Occipital lobe (tissue), 2 donors: ENCODE results near the gene TMEM52. TPM values are rescaled to one million over a fixed set of nuclear protein-coding genes. Genes with fewer than 3 reads are reported as not detected.
A peak's percentile ranks its signal among the peaks of the same experiment; 100 is the strongest.
"Not testable (repeated sequence)": the region's sequence is repeated elsewhere in the genome, so short reads cannot be mapped to it uniquely, and the experiment has no call there.

Experiments used
- DNase-seq: peaks from one replicate; lab custom pipeline; 2025; lab: John Stamatoyannopoulos, UW
- total RNA-seq: library from RNA; depleted of rRNA; stranded (reverse); fragments of >200 nt; gene quantifications from one replicate; pipeline ENCODE4 v1.2.3, GENCODE V29; 2014

The TMEM52 gene
- total RNA-seq, 1 donor from 2014 or later: 1.1 TPM

DNA sequence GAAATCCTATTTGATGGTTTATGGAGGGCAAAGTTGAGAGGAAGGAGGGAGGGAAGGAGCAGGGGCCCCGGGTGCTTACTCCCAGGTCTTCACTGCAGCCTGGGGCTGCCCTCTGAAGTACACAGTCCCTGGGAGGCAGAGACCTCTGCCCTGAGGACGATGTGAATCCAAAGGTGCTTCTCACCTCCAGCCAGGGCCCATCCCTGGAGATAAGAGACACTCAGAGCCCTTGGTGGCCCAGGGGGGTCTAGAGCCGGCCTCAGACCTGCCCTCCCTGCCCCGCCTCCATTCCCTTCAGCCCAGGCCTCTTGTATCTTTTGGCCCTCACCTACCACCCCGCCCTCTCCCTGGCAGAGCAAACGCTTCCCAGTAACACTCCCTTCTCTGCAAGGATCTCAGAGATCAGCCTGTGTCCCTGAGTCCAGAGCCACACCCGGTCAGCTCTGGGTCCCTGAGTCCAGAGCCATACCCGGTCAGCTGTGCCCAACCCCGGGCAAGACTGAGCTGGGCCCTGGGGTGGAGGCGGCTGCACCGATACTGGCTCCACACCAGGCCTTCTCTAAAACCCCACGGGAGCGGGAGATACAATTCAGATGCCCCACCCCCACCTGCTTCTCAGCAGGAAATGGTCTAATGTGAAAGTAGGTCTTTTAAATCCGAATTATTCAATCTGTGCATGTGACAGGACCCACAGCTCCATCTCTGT, 24.6 kb downstream of the TMEM52 start:
- DNase-seq: no peak

- DNase-seq: no peak
These were observed 25.1 kb downstream of the TMEM52 start for GRCh38 chr1:1893997-1894353.

DNA sequence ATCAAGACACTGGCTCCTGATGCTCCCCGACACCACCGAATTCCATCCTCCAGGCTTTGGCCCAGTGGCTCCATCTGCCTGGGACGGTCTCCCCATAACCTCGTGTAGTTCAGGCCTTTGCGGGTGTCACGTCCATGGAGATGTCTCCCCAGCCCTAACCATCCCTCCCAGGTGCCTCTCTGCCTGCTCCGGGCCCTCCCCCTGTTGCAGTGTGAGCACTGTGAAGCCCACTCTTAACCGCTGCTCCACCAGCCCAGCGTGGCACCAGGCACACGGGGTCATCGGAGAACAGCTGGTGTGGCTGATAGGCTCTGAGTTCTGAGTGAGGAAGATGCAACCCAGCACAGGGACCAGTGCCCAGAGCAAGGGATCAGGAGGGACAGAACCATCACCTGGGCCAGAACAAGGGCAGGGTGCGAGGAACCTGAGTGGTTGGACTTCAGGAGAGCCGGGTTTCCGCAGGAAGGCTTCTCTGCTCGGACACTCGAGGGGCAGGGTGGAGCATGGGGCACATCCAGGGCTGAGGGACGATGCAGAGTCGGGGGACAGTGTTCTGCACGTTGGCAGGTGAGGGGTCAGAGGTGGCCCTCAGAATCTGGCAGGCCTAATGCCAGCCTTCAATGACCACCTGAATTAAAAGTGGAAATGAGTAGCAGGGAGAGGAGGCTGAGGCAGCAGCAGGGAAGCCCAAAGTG, 25.6 kb downstream of the TMEM52 start:
- no peak for DNase-seq

DNA sequence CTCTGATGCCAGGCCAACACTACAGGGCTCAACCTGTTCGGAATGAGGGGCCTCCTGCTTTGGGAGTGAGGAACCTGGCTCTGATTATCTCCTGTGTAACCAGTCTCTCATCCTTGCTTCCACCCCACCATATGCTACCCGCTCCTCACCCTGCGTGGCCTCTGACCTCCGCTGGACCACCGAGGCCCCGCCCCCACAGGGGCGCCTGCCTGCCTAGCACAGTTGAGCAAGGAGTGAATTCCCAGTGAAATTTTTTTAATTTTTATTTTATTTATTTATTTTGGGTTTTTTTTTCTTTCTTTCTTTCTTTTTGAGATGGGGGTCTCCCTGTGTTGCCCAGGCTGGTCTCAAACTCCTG, 26.3 kb downstream of the TMEM52 start:
- DNase-seq: no peak

DNA sequence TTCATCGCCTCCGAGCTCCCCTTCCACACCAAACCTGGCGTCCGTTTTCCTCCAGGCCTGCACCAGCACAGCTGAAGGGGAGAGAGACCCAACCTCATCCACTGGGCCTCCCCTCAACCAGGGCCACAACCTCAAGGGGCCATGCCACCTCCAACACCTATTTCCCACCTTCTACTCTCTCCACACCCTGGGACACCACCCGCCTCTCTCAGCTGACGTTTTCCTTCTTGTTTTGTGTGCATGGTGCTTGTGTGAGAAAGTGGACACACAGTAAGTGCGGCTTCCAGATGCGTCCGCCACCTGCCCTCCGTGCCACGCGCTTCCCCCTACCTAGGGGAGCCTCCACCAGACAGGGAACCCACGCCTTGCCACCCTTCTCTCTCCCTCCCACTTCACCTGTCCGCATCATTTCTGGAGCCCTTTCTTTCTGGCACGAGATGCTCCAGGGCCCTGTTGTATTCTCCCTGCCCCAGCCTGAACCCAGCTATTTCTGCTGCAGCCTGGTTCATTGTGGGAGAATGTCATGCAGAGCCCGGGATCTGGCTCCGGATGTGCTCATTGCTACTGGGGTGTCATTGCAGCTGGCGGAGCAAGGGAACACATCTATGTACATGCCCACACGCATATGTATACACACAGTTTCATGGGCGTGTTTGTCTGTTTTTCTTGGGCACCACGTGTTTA, 26.9 kb downstream of the TMEM52 start:
- DNase-seq: no peak

GRCh38 chr1:1891349-1892078, 27.6 kb downstream of the TMEM52 start:
- DNase-seq: peak; percentile 83

GRCh38 chr1:1890506-1891348, 28.4 kb downstream of the TMEM52 start, which contains the start of gene GNB1:
GNB1 (minus strand) TSS chr1:1891087; CDS start chr1:1825453, 65,634 bp downstream.
- peak; percentile 83 for DNase-seq

DNA sequence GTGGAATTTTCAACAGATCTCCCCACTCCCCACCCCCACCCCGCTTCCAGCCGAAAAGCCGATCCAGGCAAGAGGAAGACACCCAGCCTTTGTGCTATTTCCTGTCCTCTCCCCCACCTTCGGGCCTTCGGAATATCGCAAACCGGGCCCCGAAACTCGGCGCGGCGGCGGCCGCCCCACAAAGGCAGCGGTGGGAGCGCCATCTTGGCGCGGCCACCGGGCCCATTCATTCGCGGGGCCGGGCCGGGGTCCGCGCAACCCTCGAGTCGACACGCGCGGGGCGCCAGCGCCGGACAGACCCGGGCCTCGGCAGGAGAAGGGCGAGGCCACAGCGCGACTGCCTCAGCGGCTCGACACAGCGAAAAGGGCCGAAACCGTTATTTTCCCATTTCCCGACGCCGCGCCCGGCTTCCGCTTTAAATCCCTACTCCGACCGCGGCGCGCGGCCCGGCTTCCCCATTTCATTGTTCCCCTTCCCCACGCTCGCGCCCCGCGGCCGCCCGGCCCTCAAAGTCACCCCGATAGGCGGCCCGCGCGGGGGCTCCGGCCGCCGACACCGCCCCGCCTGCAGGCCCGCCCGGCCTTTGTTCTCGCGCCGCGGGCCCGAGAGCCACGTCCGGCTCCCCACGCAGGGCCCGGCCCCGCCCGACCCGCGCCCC, 29.1 kb downstream of the TMEM52 start:
- no peak for DNase-seq

DNA sequence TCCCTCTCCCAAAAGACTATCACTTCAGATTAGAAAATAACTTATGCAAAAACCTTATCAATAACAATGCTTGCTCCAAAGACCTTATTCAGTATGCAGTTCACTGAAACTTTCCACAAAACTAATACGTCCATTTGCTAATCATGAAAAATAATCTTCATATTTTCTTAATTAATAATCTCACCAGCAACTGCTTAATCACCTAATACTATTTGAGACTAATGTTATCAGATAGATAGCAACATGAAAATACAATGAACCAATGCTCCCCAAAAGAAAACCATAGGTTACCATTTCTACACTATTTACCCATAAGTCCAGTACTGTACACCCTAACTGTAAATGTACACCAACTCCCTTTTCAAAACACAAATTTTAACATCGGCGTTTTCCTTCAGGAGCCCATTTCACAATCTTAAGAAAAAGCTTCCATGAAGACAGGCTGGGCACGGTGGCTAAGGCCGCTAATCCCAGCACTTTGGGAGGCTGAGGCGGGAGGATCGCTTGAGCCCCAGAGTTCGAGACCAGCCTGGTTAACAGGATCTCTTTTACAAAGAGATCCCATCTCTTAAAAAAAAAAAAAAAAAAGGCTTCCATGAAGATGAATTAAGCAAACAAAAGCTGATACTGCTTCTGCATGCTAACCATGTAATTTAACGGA, 29.9 kb downstream of the TMEM52 start:
- no peak for DNase-seq

DNA sequence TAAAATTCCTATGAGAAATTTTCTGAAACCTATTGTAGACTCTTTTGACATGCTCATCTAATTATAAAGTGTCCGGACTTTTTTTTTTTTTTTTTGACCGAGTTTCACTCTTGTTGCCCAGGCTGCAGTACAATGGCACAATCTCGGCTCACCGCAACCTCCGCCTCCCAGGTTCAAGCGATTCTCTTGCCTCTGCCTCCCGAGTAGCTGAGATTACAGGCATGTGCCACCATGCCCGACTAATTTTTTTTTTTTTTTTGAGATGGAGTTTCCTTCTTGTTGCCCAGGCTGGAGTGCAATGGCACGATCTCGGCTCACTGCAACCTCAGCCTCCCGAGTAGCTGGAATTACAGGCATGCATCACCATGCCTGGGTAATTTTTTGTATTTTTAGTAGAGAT, 35.2 kb downstream of the TMEM52 start:
- not testable (repeated sequence) for DNase-seq

DNA sequence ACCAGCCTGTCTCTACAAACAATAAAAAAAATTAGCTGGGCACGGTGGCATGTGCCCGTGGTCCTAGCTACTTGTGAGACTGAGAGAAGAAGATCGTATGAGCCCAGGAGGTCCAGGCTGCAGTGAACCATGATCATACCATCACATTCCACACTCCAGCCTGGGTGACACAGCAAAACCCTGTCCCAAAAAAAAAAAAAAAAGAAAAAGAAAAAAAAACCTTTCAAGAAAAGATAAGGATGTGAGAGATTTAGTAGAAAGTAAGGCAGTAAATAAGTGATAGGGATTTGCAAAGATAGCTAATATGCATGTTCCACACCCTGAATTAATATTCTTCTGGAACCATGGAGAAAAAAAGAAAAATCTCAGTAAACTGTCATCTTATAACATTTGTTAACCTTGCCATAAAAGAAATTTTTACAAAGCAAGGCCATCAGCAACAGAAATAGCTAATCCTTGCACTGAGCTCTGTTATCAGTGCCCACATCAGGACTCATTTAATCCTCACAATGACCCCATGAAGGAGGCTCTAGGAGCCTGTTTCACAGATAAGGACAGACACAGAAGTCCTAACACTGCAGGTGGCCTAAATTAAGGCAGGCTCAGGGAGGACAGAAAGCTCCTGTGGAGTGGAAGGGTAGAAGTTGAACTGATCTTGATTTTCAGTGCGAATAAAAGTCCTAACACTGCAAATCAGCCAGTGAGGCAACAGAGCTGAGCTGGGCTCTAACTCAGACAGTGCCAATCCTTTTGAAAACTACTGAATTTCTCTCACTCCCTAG, 35.8 kb downstream of the TMEM52 start:
- DNase-seq: no peak

GRCh38 chr1:1881727-1882126, 37.4 kb downstream of the TMEM52 start:
- no peak for DNase-seq

DNA sequence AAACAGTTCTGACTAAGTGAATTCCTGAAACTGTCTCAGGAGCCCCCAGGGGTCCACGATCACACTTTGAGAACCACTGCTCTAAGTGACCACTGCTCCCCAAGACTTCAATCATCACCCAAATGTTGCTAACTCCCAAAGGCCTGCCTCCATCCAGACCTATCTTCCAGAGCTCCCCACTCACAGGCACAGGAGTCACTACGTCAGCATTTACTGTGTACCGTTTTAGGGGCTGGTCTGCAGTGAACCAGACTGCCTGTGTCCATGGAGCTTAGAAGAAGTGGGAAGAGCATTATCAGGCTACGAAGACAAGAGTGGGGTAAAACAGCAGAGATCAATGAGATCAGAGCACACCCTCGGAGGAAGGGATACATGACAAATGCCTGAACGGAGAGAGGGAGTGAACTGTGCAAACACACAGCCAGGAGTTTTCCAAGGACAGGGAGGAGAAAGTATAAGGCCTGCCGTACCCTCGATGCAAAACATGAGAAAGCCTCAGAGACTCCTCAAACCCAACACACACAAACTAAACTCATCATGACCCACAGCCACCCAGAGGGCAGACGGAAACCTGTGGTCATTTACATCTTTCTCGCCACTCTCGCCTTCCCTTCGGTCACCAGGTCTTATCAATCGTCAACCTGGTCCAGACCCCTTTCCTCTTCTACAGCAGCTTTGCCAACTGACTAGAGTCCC, 38.3 kb downstream of the TMEM52 start:
- DNase-seq: no peak

DNA sequence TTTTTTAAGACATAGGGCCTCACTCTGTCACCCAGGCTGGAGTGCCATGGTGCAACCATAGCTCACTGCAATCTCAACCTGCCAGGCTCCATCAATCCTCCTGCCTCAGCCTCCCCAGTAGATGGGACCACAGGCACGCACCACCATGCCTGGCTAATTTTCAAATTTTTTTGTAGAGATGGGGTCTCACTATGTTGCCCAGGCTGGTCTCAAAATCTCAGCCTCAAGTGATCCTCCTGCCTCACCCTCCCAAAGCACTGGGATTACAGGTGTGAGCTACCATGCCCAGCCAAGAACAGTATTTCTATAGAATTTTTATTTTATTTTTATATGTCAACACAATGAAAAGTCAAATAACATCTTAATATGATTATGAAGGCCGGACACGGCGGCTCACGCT, 39.1 kb downstream of the TMEM52 start:
- DNase-seq: no peak

DNA sequence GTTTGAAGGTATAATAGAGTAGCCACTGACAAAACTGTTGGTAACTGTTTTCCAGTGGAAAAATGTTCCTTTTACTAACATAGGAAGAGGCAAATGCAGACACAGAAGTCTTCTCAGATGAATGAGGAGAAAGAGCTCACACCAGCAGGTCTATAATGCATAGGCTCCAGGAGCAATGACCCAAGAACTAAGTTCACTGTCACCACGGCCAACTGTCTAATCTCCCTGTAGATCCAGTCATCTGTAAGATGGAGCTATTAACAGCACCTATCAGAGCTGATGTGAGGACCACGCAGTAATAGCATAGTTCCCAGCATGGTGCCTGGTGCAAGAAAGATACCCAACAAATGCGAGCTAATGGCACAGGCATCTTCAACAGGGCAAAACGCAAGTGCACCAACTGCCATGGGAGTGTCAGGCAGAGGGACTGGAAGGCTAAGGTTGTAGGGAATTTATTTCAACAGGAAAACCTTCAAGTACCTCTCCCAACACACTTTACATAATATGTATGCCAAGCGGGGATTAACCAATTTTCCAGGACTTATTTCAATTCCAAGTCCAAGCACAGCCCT, 41.1 kb downstream of the TMEM52 start:
- DNase-seq: no peak

DNA sequence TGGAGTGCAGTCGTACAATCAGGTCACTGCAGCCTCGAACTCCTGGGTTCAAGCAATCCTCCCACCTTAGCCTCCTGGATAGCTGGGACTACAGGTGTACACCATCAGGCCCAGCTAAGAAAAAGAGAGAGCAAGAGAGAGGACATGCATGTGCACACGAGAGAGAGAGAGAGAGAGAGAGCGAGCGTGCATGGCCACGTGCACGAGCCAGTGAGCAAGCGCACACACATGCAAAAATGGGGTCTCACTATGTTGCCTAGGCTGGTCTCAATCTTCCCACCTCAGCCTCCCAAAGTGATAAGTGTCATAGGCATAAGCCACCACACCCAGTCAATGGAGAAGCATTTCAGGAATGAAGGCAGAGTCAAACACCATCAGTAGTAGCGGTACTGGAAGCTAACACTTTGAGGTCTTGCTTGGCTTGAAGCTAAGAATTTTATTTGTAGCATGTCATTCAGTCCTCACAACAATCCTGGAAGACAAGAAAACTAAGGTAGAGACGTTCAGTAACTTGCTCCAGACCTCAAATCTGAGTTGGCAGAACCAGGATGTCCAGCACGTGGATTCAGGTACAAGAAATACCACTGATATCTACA, 42.6 kb downstream of the TMEM52 start:
- DNase-seq: no peak

- DNase-seq: no peak
These were observed 43.1 kb downstream of the TMEM52 start for GRCh38 chr1:1875932-1876331.

GRCh38 chr1:1874901-1875300, 44.2 kb downstream of the TMEM52 start:
- DNase-seq: no peak
